Adrenal gland (tissue), 12 donors: ENCODE measurements around the gene IFIT2. TPM values are rescaled to one million over a fixed set of nuclear protein-coding genes. Genes with fewer than 3 reads are reported as not detected.
A peak's percentile ranks its signal among the peaks of the same experiment; 100 is the strongest.

Experiments
- DNase-seq, 7 donors: peaks; one replicate each; pipeline ENCODE4 v3.0.0-alpha.2; 2019 to 2020
- H3K27ac ChIP-seq, 5 donors: fragments of 200-600 bp; sonication (generic) in 4 of 5; 1 replicate in 3 of 5; 2 replicates in 2 of 5; pipeline versions ENCODE4 v1.5.1 to v1.8.0; 2016 to 2020; ENCODE audit warnings: mild to moderate bottlenecking in 1 of 5
- H3K27me3 ChIP-seq: fragments of 200-600 bp; 2 replicates; pipeline ENCODE4 v1.8.0; 2021
- H3K36me3 ChIP-seq, 2 donors: fragments of 200-600 bp; replicated peaks in 1 of 2; 1 replicate in 1 of 2; 2 replicates in 1 of 2; pipeline versions ENCODE4 v1.5.1 to v1.8.0; 2018 to 2022
- H3K4me1 ChIP-seq, 2 donors: fragments of 200-600 bp; replicated peaks in 1 of 2; 1 replicate in 1 of 2; 2 replicates in 1 of 2; pipeline versions ENCODE4 v1.5.1 to v1.8.0; 2018 to 2021
- H3K4me3 ChIP-seq, 4 donors: fragments of 200-600 bp; sonication (generic) in 3 of 4; one replicate each; pipeline ENCODE4 v1.5.1; 2016 to 2018
- H3K9me3 ChIP-seq, 3 donors: fragments of 200-600 bp; sonication (generic) in 1 of 3; replicated peaks in 1 of 3; 1 replicate in 2 of 3; 2 replicates in 1 of 3; pipeline versions ENCODE4 v1.5.1 to v1.8.0; 2016 to 2021
- POLR2A ChIP-seq, 2 donors: fragments of 450-650 bp; IDR thresholded peaks; one replicate each; pipeline ENCODE4 v1.6.1; 2017; ENCODE audit warnings: antibody characterized with exemption in 2 of 2, mild to moderate bottlenecking in 2 of 2, moderate library complexity in 1 of 2
- WGBS, 4 donors: extraction: QIAGEN DNeasy Blood & Tissue Kit in 2 of 4; methylation state at CpG; one replicate each; pipeline versions ENCODE4 v1.1.5 to v1.1.7; 2013 to 2017; 5-methylcytosine and 5-hydroxymethylcytosine counted together
- intact Hi-C, 2 donors: fragments of 100-400 bp; cut with DNase I; formaldehyde crosslinking; loops; one replicate each; pipeline versions ENCODE4 v1.14.1 to v1.15.0; 2022 to 2023
- polyA plus RNA-seq, 3 donors: library from polyadenylated mRNA; stranded (reverse); fragments of 200-250 nt in 2 of 3; fragments of 350-450 nt in 1 of 3; fragmentation: Illumina TruSeq in 1 of 3; extraction: RNeasy Lipid Tissue Mini Kit (QIAGEN cat#74804) in 1 of 3; gene quantifications; one replicate each; pipeline ENCODE4 v1.2.3, GENCODE V29; 2013 to 2014
- total RNA-seq, 9 donors: library from RNA; depleted of rRNA in 4 of 9; stranded (reverse); fragments of >200 nt in 4 of 9; fragments of 120-200 nt in 1 of 9; fragmentation: NEBNext Ultra II Directional in 1 of 9; extraction: Animal tissue kit (Norgen Biotek cat#: 25700) in 1 of 9; gene quantifications; one replicate each; pipeline versions ENCODE4 v1.1.0 to v1.2.4, GENCODE V29; 2013 to 2023
- TF ChIP-seq, protein P1 (sequence below), 6 experiments: fragments of 450-650 bp in 4 of 6; fragments of 200-600 bp in 2 of 6; sonication (generic) in 1 of 6; IDR thresholded peaks; 1 replicate in 5 of 6; 2 replicates in 1 of 6; pipeline versions ENCODE4 v1.5.1 to v1.8.0; 2016 to 2021; ENCODE audit warnings: antibody characterized with exemption in 6 of 6, mild to moderate bottlenecking in 2 of 6, moderate library complexity in 1 of 6
- donor health status: healthy with polysubstance abuse.
- donor health status: Bipolar disorder and iron deficiency.
- donor health status: DM: yes; HTN: yes; CAD: no.
- donor health status: DM: no; HTN: no; CAD: no.
- donor health status: DM: no; HTN: no; CAD: no.
- donor health status: DM: yes; HTN: yes; CAD: no.

IFIT2 gene
- total and polyA plus RNA-seq, 12 donors: 4.0 to 30.0 (median 11.4) TPM

- intact Hi-C loops: no loop called here
- Histone ChIP-seq H3K4me3 (peak overlapping the region in 2 of 4 donors; percentile 39 to 54), H3K9me3 (no peaks in the 10 kb centered on the region), H3K27me3 (no peaks in the 10 kb centered on the region), H3K27ac (peak overlapping the region; percentile 17 to 94 (median 93)), H3K4me1 (peaks cover 24 to 45% of the 10 kb centered on the region in 2 donors), H3K36me3 (peaks cover 0 to 7% of the 10 kb centered on the region in 2 donors)
- WGBS, 4 donors: 5 to 15% (median 6%) methylated on average over 2 of the region's 2 CpGs
- no peak for TF ChIP-seq POLR2A (IDR thresholded peaks at IDR 0.05)
- TF ChIP-seq, protein P1, sequence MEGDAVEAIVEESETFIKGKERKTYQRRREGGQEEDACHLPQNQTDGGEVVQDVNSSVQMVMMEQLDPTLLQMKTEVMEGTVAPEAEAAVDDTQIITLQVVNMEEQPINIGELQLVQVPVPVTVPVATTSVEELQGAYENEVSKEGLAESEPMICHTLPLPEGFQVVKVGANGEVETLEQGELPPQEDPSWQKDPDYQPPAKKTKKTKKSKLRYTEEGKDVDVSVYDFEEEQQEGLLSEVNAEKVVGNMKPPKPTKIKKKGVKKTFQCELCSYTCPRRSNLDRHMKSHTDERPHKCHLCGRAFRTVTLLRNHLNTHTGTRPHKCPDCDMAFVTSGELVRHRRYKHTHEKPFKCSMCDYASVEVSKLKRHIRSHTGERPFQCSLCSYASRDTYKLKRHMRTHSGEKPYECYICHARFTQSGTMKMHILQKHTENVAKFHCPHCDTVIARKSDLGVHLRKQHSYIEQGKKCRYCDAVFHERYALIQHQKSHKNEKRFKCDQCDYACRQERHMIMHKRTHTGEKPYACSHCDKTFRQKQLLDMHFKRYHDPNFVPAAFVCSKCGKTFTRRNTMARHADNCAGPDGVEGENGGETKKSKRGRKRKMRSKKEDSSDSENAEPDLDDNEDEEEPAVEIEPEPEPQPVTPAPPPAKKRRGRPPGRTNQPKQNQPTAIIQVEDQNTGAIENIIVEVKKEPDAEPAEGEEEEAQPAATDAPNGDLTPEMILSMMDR (IDR thresholded peaks at IDR 0.05): peak in 1 of 6 experiments; percentile 1
- peak in 5 of 7 donors; percentile 34 to 68 (median 50) for DNase-seq
Measured at GRCh38 chr10:89301232-89301631, 614 bp upstream of the IFIT2 start.

- peaks cover 0 to 12% of the 10 kb centered on the region in 2 donors for H3K36me3 ChIP-seq
- peak in 1 of 2 donors; percentile 21 for TF ChIP-seq POLR2A (IDR thresholded peaks at IDR 0.05)
- TF ChIP-seq, protein P1 (IDR thresholded peaks at IDR 0.05): no peak
- peak overlapping the region in 2 of 4 donors; percentile 39 to 54 for H3K4me3 ChIP-seq
- H3K9me3 ChIP-seq: no peaks in the 10 kb centered on the region
- 2 to 9% (median 4%) methylated on average over 3 of the region's 3 CpGs for WGBS, 4 donors
- intact Hi-C loops: no loop called here
- H3K27ac ChIP-seq: peak overlapping the region; percentile 17 to 94 (median 93)
- H3K27me3 ChIP-seq: no peaks in the 10 kb centered on the region
- H3K4me1 ChIP-seq: peaks cover 24 to 32% of the 10 kb centered on the region in 2 donors
- DNase-seq: no peak
Measured at GRCh38 chr10:89302625-89303024, 779 bp downstream of the IFIT2 start.

DNA sequence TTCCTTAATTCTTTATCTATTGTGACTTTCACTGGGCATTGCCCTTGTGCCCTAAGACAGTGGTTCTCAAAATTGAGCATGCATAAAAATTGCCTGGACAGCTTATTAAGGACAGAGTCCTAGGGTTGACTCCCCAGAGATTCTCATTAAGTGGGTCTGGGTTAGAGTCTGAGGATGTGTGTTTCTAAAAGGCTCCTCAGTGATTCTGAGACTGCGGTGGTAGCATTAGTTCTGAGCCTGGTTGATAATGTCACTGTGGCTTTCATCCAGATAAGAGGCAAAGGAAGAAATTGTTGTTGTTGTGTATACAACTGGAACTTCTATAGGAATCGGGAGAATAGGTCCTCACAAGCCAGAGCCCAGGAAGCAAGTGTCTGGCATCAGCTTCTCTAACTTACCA is 1.3 kb downstream of the IFIT2 start:
- Histone ChIP-seq H3K36me3 (peaks cover 0 to 12% of the 10 kb centered on the region in 2 donors), H3K4me1 (peaks cover 24 to 32% of the 10 kb centered on the region in 2 donors), H3K27me3 (no peaks in the 10 kb centered on the region), H3K9me3 (no peaks in the 10 kb centered on the region), H3K4me3 (peak overlapping the region in 1 of 4 donors; percentile 54), H3K27ac (peak overlapping the region in 1 of 5 donors; percentile 4)
- WGBS, 4 donors: 32 to 51% (median 44%) methylated on average over 2 of the region's 2 CpGs
- TF ChIP-seq, protein P1 (IDR thresholded peaks at IDR 0.05): no peak
- no peak for TF ChIP-seq POLR2A (IDR thresholded peaks at IDR 0.05)
- intact Hi-C loops: no loop called here
- DNase-seq: no peak

DNA sequence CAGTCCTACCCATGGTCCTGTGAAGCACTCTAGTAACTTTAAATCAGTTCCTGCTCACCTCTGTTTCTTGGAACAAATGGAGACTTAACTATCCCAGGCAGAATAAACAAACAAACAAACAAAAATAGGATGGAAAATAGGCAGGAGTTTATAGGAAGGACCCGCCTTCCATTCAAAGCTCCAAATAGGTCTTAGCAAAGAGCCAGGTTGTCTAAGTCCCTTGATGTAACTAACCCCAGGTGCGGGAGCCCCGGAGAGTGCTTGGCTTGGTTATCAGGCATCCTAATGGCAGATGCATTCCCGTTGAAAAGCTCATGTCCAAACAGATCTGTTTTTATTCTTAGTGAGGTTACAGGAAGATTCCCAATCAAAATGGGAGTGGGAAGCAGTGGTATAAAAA is 2.2 kb downstream of the IFIT2 start:
- 86 to 96% (median 94%) methylated on average over 4 of the region's 4 CpGs for WGBS, 4 donors
- peaks cover 24 to 32% of the 10 kb centered on the region in 2 donors for H3K4me1 ChIP-seq
- no peak overlapping the region for H3K27ac ChIP-seq
- DNase-seq: no peak
- no peaks in the 10 kb centered on the region for H3K27me3 ChIP-seq
- H3K9me3 ChIP-seq: no peaks in the 10 kb centered on the region
- no peak overlapping the region for H3K4me3 ChIP-seq
- TF ChIP-seq POLR2A (IDR thresholded peaks at IDR 0.05): no peak
- TF ChIP-seq, protein P1 (IDR thresholded peaks at IDR 0.05): no peak
- peaks cover 0 to 12% of the 10 kb centered on the region in 2 donors for H3K36me3 ChIP-seq
- intact Hi-C loops: no loop called here
